Endothelial cell of umbilical vein (primary cell): Measurements from ENCODE around the gene FRMD4A.

ENCODE experiments used
- CTCF ChIP-seq, 2 donors: IDR thresholded peaks; 1 replicate in 1 of 2; 2 replicates in 1 of 2; pipeline ENCODE4 v1.5.1; 2011; ENCODE audit warnings: low read length in 2 of 2, mild to moderate bottlenecking in 2 of 2, moderate library complexity in 2 of 2, control low read depth in 1 of 2, inconsistent platforms in 1 of 2, low read depth in 1 of 2; ENCODE audit not compliant: insufficient read depth in 1 of 2; ENCODE audit errors: extremely low read depth in 1 of 2
- MAX ChIP-seq: IDR thresholded peaks from 2 replicates; pipeline ENCODE4 v1.6.1; 2011; ENCODE audit not compliant: insufficient read depth, insufficient read length
- POLR2A ChIP-seq: IDR thresholded peaks from 2 replicates; pipeline ENCODE4 v1.6.1; 2012; ENCODE audit warnings: low read depth, mild to moderate bottlenecking, control low read depth, low read length

- TF ChIP-seq CTCF (IDR thresholded peaks at IDR 0.05; ENCODE audit: extremely low read depth in 1 of 2, insufficient read depth in 1 of 2, low read depth in 1 of 2, low read length in 2 of 2) (no peak), POLR2A (no peak), MAX (no peak)
Observed at GRCh38 chr10:14340051-14340744, 9.5 kb upstream of the FRMD4A start.
